Neural cell (in vitro differentiated cells): ENCODE data around the gene FGGY. TPM values are rescaled to one million over a fixed set of nuclear protein-coding genes. Genes with fewer than 3 reads are reported as not detected.

Experiments used
- H2AFZ ChIP-seq: fragments of 200-600, 300-800 bp; sonication (generic), shearing (Covaris generic); 2 replicates; pipeline ENCODE4 v1.6.0; 2014; ENCODE audit warnings: low read depth, mild to moderate bottlenecking, antibody characterized with exemption, low read length, moderate library complexity
- H3F3A ChIP-seq: fragments of 200-600 bp; shearing (Covaris generic); 2 replicates; pipeline ENCODE4 v1.6.1; 2016; ENCODE audit warnings: mild to moderate bottlenecking, moderate library complexity, mixed read lengths, antibody characterized with exemption, low read length; ENCODE audit not compliant: insufficient read depth, poor library complexity, severe bottlenecking
- H3K27ac ChIP-seq: fragments of 200-600, 300-800 bp; sonication (generic), shearing (Covaris generic); 2 replicates; pipeline ENCODE4 v1.5.1; 2014; ENCODE audit warnings: mild to moderate bottlenecking, low read length, moderate library complexity
- H3K27me3 ChIP-seq: fragments of 300-800, 200-600 bp; sonication (generic), shearing (Covaris generic); 2 replicates; pipeline ENCODE4 v1.6.0; 2014; ENCODE audit warnings: mild to moderate bottlenecking, low read depth, low read length, moderate library complexity; ENCODE audit not compliant: insufficient read depth
- H3K36me3 ChIP-seq: fragments of 300-800, 200-600 bp; sonication (generic), shearing (Covaris generic); 2 replicates; pipeline ENCODE4 v1.5.1; 2014; ENCODE audit warnings: mild to moderate bottlenecking, antibody characterized with exemption, low read length, moderate library complexity; ENCODE audit not compliant: insufficient read depth
- H3K4me2 ChIP-seq: fragments of 300-800, 200-600 bp; sonication (generic), shearing (Covaris generic); 2 replicates; pipeline ENCODE4 v1.6.0; 2014; ENCODE audit warnings: mild to moderate bottlenecking, low read length
- H3K4me3 ChIP-seq: fragments of 300-800, 200-600 bp; sonication (generic), shearing (Covaris generic); 2 replicates; pipeline ENCODE4 v1.5.1; 2014; ENCODE audit warnings: mild to moderate bottlenecking, low read length, moderate library complexity
- H3K79me2 ChIP-seq: fragments of 200-600 bp; shearing (Covaris generic); replicated peaks from 2 replicates; pipeline ENCODE4 v1.6.0; 2014; ENCODE audit warnings: mild to moderate bottlenecking, low read length, moderate library complexity; ENCODE audit not compliant: insufficient read depth
- H3K9ac ChIP-seq: fragments of 300-800, 200-600 bp; sonication (generic), shearing (Covaris generic); 2 replicates; pipeline ENCODE4 v1.6.1; 2016; ENCODE audit warnings: mild to moderate bottlenecking, low read length, mixed read lengths
- H3K9me2 ChIP-seq: fragments of 200-600 bp; shearing (Covaris generic); 2 replicates; pipeline ENCODE4 v1.6.1; 2016; ENCODE audit warnings: mild to moderate bottlenecking, low read length, mixed read lengths; ENCODE audit not compliant: insufficient read depth
- H3K9me3 ChIP-seq: fragments of 200-600, 300-800 bp; sonication (generic), shearing (Covaris generic); 2 replicates; pipeline ENCODE4 v1.6.1; 2016; ENCODE audit warnings: mild to moderate bottlenecking, mixed run types, low read length, moderate library complexity, mixed read lengths
- H4K20me1 ChIP-seq: fragments of 200-600 bp; shearing (Covaris generic); 2 replicates; pipeline ENCODE4 v1.6.1; 2016; ENCODE audit warnings: mild to moderate bottlenecking, mixed run types; ENCODE audit not compliant: insufficient read depth
- CTCF ChIP-seq: fragments of 450-650 bp; IDR thresholded peaks from 2 replicates; pipeline ENCODE4 v1.5.1; 2014; ENCODE audit warnings: antibody characterized with exemption, mild to moderate bottlenecking, moderate library complexity; ENCODE audit not compliant: poor library complexity, severe bottlenecking
- EP300 ChIP-seq: fragments of 450-650 bp; conservative IDR thresholded peaks from 2 replicates; pipeline ENCODE4 v1.6.1; 2014; ENCODE audit warnings: antibody characterized with exemption, mild to moderate bottlenecking, moderate library complexity; ENCODE audit not compliant: poor library complexity, severe bottlenecking
- EZH2 ChIP-seq: fragments of 200-600, 300-800 bp; shearing (Covaris generic), sonication (generic); IDR thresholded peaks from 2 replicates; pipeline ENCODE4 v1.6.1; 2014; ENCODE audit warnings: antibody characterized with exemption, low read length, borderline replicate concordance, mild to moderate bottlenecking; ENCODE audit not compliant: insufficient read depth, poor library complexity, severe bottlenecking
- MXI1 ChIP-seq: fragments of 450-650 bp; conservative IDR thresholded peaks from 2 replicates; pipeline ENCODE4 v1.6.1; 2014; ENCODE audit warnings: antibody characterized with exemption, mild to moderate bottlenecking; ENCODE audit not compliant: poor library complexity, severe bottlenecking
- POLR2AphosphoS5 ChIP-seq: IDR thresholded peaks from 2 replicates; pipeline ENCODE4 v1.6.1; 2012
- RAD21 ChIP-seq: fragments of 450-650 bp; conservative IDR thresholded peaks from 2 replicates; pipeline ENCODE4 v1.6.1; 2014; ENCODE audit warnings: antibody characterized with exemption, mild to moderate bottlenecking, moderate library complexity
- REST ChIP-seq: IDR thresholded peaks from 2 replicates; pipeline ENCODE4 v1.6.1; 2012; ENCODE audit warnings: borderline replicate concordance
- SMC3 ChIP-seq: fragments of 450-650 bp; conservative IDR thresholded peaks from 2 replicates; pipeline ENCODE4 v1.6.1; 2014; ENCODE audit warnings: antibody characterized with exemption, mild to moderate bottlenecking, moderate library complexity; ENCODE audit not compliant: poor library complexity
- TAF1 ChIP-seq: IDR thresholded peaks from 2 replicates; pipeline ENCODE4 v1.6.1; 2012; ENCODE audit warnings: low read depth
- polyA plus RNA-seq: library from polyadenylated mRNA; depleted of rRNA; stranded (reverse); fragments of >200 nt; gene quantifications from 2 replicates; pipeline ENCODE4 v1.2.3, GENCODE V29; 2014

Gene FGGY
- polyA plus RNA-seq, 1 donor from 2014 or later = 7.4 TPM

DNA sequence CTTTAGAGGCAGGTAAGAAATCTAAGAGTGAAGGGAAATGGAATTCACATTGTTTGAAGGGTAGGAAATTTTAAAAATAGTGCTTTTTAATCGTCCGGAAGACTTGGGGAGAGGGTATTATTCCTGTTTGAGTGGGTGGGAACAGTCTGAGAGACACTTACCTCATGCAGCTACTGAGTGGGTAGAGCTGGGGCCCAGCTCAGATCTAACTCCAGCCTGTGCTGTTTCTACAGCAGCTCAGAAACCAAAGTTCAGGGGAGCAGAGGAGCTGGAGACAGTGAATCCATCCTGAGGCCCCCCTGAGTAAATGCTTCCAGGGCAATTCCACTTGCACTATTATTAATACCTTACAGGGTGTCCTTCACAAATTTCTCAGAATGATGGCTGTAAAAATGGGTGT lies 63.8 kb downstream of the FGGY start:
- no peaks in the 10 kb centered on the region for H3K27me3 ChIP-seq
- no peaks in the 10 kb centered on the region for H3K9me3 ChIP-seq
- H3F3A ChIP-seq = no peaks in the 10 kb centered on the region
- H4K20me1 ChIP-seq = no peaks in the 10 kb centered on the region
- H3K9me2 ChIP-seq = no peaks in the 10 kb centered on the region
- no peak overlapping the region for H2AFZ ChIP-seq
- H3K27ac ChIP-seq = no peak overlapping the region
- TF ChIP-seq SMC3 (no peak), EZH2 (no peak), CTCF (no peak), REST (no peak), MXI1 (no peak), EP300 (no peak), RAD21 (no peak), TAF1 (no peak), POLR2AphosphoS5 (no peak)
- H3K4me2 ChIP-seq = no peak overlapping the region
- no peak overlapping the region for H3K4me3 ChIP-seq
- H3K9ac ChIP-seq = no peak overlapping the region
- no peaks in the 10 kb centered on the region for H3K36me3 ChIP-seq
- no peaks in the 10 kb centered on the region for H3K79me2 ChIP-seq

DNA sequence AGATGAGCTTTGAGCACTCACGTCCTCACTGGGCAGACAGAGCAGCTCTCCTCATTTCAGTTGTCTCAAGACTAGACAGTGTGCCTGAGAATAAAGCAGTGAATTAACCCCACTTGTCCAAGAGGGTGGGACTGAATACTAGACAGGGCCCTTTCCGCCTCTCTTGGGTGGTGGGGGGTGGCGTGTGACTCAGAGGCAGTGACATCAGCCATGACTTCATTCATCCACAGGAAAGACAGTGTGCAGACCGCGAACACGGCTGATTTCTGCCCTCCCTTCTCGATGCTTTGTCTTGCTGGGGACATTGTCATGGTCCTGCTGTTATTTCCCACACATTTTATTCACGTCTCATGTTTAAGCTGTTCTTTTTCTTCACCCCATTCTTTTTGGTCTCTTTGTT lies 64.9 kb downstream of the FGGY start:
- H3K9me2 ChIP-seq = no peaks in the 10 kb centered on the region
- no peak overlapping the region for H3K27ac ChIP-seq
- no peaks in the 10 kb centered on the region for H3K27me3 ChIP-seq
- no peak overlapping the region for H3K4me2 ChIP-seq
- no peaks in the 10 kb centered on the region for H3F3A ChIP-seq
- no peak overlapping the region for H2AFZ ChIP-seq
- no peaks in the 10 kb centered on the region for H3K79me2 ChIP-seq
- no peaks in the 10 kb centered on the region for H3K9me3 ChIP-seq
- no peak for TF ChIP-seq POLR2AphosphoS5
- no peak for TF ChIP-seq SMC3
- no peak for TF ChIP-seq EP300
- no peak for TF ChIP-seq TAF1
- no peak for TF ChIP-seq REST
- TF ChIP-seq MXI1 = no peak
- no peak for TF ChIP-seq EZH2
- TF ChIP-seq CTCF = no peak
- TF ChIP-seq RAD21 = no peak
- H3K4me3 ChIP-seq = no peak overlapping the region
- no peaks in the 10 kb centered on the region for H3K36me3 ChIP-seq
- H4K20me1 ChIP-seq = no peaks in the 10 kb centered on the region
- no peak overlapping the region for H3K9ac ChIP-seq
